Effector memory CD4-positive, alpha-beta T cell (primary cell): Measurements from ENCODE around the gene RTTN.

Source experiments
- DNase-seq, 3 donors: peaks; one replicate each; pipeline ENCODE4 v3.0.0-alpha.2; 2020
- H3K27ac ChIP-seq: 2 replicates; pipeline ENCODE4 v1.7.0; 2013; ENCODE audit warnings: mild to moderate bottlenecking, low read length, moderate library complexity; ENCODE audit not compliant: insufficient read depth, poor library complexity, severe bottlenecking
- H3K27me3 ChIP-seq: replicated peaks from 2 replicates; pipeline ENCODE4 v1.7.0; 2013; ENCODE audit warnings: mild to moderate bottlenecking, low read length; ENCODE audit not compliant: insufficient read depth, control insufficient read depth, poor library complexity, severe bottlenecking
- H3K36me3 ChIP-seq: 2 replicates; pipeline ENCODE4 v1.7.0; 2013; ENCODE audit warnings: mild to moderate bottlenecking, low read length, moderate library complexity; ENCODE audit not compliant: control insufficient read depth, insufficient read depth
- H3K4me1 ChIP-seq: 2 replicates; pipeline ENCODE4 v1.7.0; 2013; ENCODE audit warnings: low read length, mild to moderate bottlenecking; ENCODE audit not compliant: control insufficient read depth, insufficient read depth, poor library complexity, severe bottlenecking
- H3K4me3 ChIP-seq: 2 replicates; pipeline ENCODE4 v1.7.0; 2013; ENCODE audit warnings: low read length, low read depth, mild to moderate bottlenecking; ENCODE audit not compliant: insufficient read depth, poor library complexity, severe bottlenecking
- H3K9me3 ChIP-seq: 2 replicates; pipeline ENCODE4 v1.7.0; 2013; ENCODE audit warnings: mild to moderate bottlenecking, low read length, moderate library complexity; ENCODE audit not compliant: control insufficient read depth

RTTN gene

DNA sequence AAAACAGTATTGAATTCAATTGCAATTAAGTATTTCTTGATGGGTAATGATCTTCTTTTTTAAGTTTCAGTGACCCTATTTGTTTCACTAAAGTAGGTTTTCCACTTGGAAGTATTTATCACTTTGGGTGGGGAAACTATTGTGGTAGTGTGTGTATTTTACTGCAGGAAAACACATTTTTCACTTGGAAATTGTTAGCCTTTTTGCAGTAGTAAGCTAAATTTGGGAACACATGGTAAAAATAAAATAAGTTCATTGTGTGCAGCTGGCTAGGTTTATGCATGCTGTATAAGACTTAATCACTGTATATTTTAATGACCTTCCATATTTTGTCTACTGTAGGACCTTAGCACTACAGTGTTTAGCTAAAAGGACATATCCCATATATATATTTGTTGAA is 28.5 kb upstream of the RTTN start:
- Histone ChIP-seq H3K27me3 (no peaks in the 10 kb centered on the region), H3K36me3 (no peaks in the 10 kb centered on the region), H3K4me1 (no peaks in the 10 kb centered on the region), H3K27ac (no peak overlapping the region), H3K9me3 (no peaks in the 10 kb centered on the region), H3K4me3 (no peak overlapping the region)
- no peak for DNase-seq

- Histone ChIP-seq H3K27ac (no peak overlapping the region), H3K36me3 (no peaks in the 10 kb centered on the region), H3K27me3 (no peaks in the 10 kb centered on the region), H3K4me1 (no peaks in the 10 kb centered on the region), H3K9me3 (no peaks in the 10 kb centered on the region), H3K4me3 (no peak overlapping the region)
- DNase-seq = no peak
These were observed 26.8 kb upstream of the RTTN start for GRCh38 chr18:70232261-70232660.

- no peak overlapping the region for H3K4me3 ChIP-seq
- H3K9me3 ChIP-seq = no peaks in the 10 kb centered on the region
- no peak overlapping the region for H3K27ac ChIP-seq
- no peak for DNase-seq
- H3K4me1 ChIP-seq = no peaks in the 10 kb centered on the region
- H3K36me3 ChIP-seq = no peaks in the 10 kb centered on the region
- H3K27me3 ChIP-seq = no peaks in the 10 kb centered on the region
These were observed 24.2 kb upstream of the RTTN start for GRCh38 chr18:70229639-70230038.

DNA sequence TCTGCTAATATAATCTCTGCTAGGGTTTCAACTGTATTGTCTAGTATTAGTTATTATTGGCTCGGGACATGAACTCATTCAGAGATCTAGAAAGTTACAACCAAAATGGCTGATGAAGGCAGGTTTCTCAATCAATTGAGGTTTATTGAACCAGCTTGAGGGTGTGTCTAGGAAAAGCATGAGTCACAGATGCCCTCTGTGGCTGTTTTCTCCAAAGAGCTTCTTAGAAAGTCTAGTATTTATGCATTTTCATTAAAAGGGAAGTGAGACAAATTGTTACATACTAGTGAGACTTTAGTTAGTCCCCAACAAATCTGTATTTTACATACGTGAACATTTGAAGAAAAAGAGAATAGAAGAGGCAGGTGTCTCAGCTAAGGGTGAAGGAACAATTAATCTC is 23.0 kb upstream of the RTTN start:
- H3K4me1 ChIP-seq = no peaks in the 10 kb centered on the region
- no peak overlapping the region for H3K4me3 ChIP-seq
- no peaks in the 10 kb centered on the region for H3K27me3 ChIP-seq
- no peaks in the 10 kb centered on the region for H3K9me3 ChIP-seq
- no peaks in the 10 kb centered on the region for H3K36me3 ChIP-seq
- no peak for DNase-seq
- no peak overlapping the region for H3K27ac ChIP-seq

DNA sequence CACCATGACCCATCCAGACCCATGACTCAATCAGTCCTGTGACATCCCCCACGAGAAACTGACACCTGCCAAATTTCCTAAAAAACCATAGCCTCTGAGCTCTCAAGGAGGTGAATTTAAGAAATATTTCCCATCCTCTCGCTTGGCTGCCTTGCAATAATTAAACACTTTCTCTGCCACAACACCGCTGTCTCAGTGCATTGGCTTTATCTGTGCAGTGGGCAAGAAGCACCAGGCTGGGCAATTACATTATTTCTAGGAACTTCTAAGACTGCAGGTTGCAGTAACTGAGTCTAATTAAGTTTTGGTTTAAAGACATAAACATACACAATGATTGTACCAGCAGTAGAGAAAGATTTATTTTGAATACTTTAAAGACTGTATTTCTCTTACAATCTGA is 22.0 kb upstream of the RTTN start:
- Histone ChIP-seq H3K9me3 (no peaks in the 10 kb centered on the region), H3K4me3 (no peak overlapping the region), H3K4me1 (no peaks in the 10 kb centered on the region), H3K27ac (no peak overlapping the region), H3K27me3 (no peaks in the 10 kb centered on the region), H3K36me3 (no peaks in the 10 kb centered on the region)
- DNase-seq = no peak

GRCh38 chr18:70221915-70222278 is 16.4 kb upstream of the RTTN start:
- Histone ChIP-seq H3K9me3 (no peaks in the 10 kb centered on the region), H3K27me3 (no peaks in the 10 kb centered on the region), H3K4me3 (no peak overlapping the region), H3K4me1 (no peaks in the 10 kb centered on the region), H3K36me3 (no peaks in the 10 kb centered on the region), H3K27ac (no peak overlapping the region)
- DNase-seq = no peak

DNA sequence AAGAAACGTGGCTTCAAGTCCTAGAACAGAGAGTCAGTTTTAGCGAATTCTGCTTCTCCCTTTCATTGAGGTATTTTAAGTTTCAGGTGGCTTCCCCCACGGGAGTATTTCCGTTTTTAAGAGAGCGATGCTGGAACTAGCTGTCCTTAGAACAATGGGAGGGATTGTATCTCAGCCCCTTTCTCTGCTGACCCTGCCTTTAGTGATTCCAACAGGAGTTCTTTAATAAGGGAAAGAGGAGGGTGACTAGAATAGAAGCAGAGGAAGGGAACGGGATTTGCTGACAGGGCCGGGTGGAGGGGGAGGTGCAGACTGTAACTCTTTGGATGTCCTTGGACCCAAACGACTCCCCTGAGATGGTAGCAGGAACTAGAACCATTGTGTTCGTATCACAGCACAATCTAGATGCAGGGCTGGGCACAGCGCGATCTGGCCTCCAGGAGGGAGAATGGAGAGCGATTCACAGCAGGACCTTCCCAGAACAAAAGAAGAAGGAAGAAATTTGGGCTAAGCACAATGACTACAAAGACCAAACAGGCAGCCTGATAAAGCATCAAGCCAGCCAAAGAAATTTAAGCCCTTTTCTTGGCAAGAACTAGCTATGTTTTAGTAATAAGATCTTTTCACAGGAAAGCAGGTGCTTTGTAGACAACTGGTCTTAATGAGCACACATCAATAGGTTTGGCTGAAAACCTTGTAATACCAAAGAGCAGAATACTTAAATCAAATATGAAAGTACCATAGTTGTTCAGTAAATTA is 15.8 kb upstream of the RTTN start:
- DNase-seq = no peak
- H3K9me3 ChIP-seq = no peaks in the 10 kb centered on the region
- H3K27me3 ChIP-seq = no peaks in the 10 kb centered on the region
- no peak overlapping the region for H3K4me3 ChIP-seq
- H3K36me3 ChIP-seq = no peaks in the 10 kb centered on the region
- no peaks in the 10 kb centered on the region for H3K4me1 ChIP-seq
- H3K27ac ChIP-seq = no peak overlapping the region

DNA sequence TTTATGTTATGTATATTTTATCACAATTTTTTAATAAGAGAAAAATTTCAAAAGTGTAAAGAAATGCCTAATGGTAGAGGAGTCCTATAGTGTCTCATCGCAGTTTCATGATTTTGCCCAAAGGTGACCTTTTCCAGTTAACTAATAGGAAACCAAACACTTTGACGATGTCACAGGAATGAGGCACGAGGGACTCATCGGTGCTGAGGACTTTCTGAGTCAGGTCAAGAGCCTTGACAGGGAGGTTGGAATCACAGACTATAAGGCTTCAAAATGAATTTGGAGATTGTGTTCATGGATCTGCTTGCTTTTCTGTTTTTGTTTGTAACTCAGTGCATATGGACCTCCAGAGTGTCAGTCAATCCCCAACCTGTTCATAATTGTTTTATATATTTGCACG is 15.1 kb upstream of the RTTN start:
- Histone ChIP-seq H3K36me3 (no peaks in the 10 kb centered on the region), H3K27ac (no peak overlapping the region)
- no peak for DNase-seq

GRCh38 chr18:70219688-70220087 is 14.2 kb upstream of the RTTN start:
- no peaks in the 10 kb centered on the region for H3K9me3 ChIP-seq
- no peak for DNase-seq
- no peaks in the 10 kb centered on the region for H3K36me3 ChIP-seq
- no peak overlapping the region for H3K4me3 ChIP-seq
- H3K27me3 ChIP-seq = no peaks in the 10 kb centered on the region
- H3K27ac ChIP-seq = no peak overlapping the region
- no peaks in the 10 kb centered on the region for H3K4me1 ChIP-seq

More for the DNA sequence above, 15.1 kb upstream of the RTTN start:
- H3K27me3 ChIP-seq = no peaks in the 10 kb centered on the region
- H3K9me3 ChIP-seq = no peaks in the 10 kb centered on the region
- no peak overlapping the region for H3K4me3 ChIP-seq
- H3K4me1 ChIP-seq = no peaks in the 10 kb centered on the region

DNA sequence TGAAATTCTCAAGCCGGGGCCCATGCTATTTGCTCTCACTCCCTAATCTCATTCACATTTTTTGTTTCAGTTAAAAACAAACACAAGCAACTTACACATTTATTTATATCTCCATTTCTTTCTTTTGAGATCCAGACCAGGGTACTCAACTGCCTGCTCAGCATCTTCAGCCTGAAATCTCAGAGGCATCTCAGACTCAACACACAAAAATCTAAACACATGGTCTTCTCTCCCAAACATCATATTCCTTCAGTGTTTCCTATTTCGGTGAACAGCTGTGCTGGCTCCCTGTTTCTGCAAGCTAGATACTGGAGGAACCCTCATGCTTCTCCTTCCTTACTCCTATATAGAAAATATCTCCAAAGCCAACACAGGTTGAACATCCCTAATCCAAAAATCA is 11.3 kb upstream of the RTTN start:
- Histone ChIP-seq H3K27me3 (no peaks in the 10 kb centered on the region), H3K9me3 (no peaks in the 10 kb centered on the region), H3K4me3 (no peak overlapping the region), H3K36me3 (no peaks in the 10 kb centered on the region), H3K27ac (no peak overlapping the region), H3K4me1 (no peaks in the 10 kb centered on the region)
- DNase-seq = no peak
